GM12864 (cell line): ENCODE data around the gene MFSD2A.
"Not testable (repeated sequence)": the region's sequence is repeated elsewhere in the genome, so short reads cannot be mapped to it uniquely, and the experiment has no call there.

Experiments
- DNase-seq: peaks from one replicate; pipeline ENCODE4 v3.0.0-alpha.2; 2011; ENCODE audit warnings: low read depth
- H3K4me3 ChIP-seq: 2 replicates; pipeline ENCODE4 v1.5.1; 2011; ENCODE audit warnings: mild to moderate bottlenecking, low read depth, low read length, control low read depth
- TF ChIP-seq, protein P1 (sequence below): IDR thresholded peaks from 2 replicates; pipeline ENCODE4 v1.5.1; 2011; ENCODE audit warnings: low read depth, mild to moderate bottlenecking, moderate library complexity, low read length, control low read depth, inconsistent platforms; ENCODE audit errors: missing control alignments

MFSD2A gene

GRCh38 chr1:39980555-39981313, 25.8 kb downstream of the MFSD2A start:
- H3K4me3 ChIP-seq: no peak overlapping the region
- TF ChIP-seq, protein P1, sequence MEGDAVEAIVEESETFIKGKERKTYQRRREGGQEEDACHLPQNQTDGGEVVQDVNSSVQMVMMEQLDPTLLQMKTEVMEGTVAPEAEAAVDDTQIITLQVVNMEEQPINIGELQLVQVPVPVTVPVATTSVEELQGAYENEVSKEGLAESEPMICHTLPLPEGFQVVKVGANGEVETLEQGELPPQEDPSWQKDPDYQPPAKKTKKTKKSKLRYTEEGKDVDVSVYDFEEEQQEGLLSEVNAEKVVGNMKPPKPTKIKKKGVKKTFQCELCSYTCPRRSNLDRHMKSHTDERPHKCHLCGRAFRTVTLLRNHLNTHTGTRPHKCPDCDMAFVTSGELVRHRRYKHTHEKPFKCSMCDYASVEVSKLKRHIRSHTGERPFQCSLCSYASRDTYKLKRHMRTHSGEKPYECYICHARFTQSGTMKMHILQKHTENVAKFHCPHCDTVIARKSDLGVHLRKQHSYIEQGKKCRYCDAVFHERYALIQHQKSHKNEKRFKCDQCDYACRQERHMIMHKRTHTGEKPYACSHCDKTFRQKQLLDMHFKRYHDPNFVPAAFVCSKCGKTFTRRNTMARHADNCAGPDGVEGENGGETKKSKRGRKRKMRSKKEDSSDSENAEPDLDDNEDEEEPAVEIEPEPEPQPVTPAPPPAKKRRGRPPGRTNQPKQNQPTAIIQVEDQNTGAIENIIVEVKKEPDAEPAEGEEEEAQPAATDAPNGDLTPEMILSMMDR: no peak
- DNase-seq: no peak

GRCh38 chr1:39981385-39981784, 26.4 kb downstream of the MFSD2A start:
- TF ChIP-seq, protein P1: no peak
- no peak for DNase-seq
- H3K4me3 ChIP-seq: no peak overlapping the region

GRCh38 chr1:39981945-39982344, 27.0 kb downstream of the MFSD2A start:
- no peak for DNase-seq
- no peak overlapping the region for H3K4me3 ChIP-seq

GRCh38 chr1:39984480-39984879, 29.5 kb downstream of the MFSD2A start:
- DNase-seq, H3K4me3 ChIP-seq: not testable (repeated sequence)

More at GRCh38 chr1:39981945-39982344, 27.0 kb downstream of the MFSD2A start:
- TF ChIP-seq, protein P1: no peak

DNA sequence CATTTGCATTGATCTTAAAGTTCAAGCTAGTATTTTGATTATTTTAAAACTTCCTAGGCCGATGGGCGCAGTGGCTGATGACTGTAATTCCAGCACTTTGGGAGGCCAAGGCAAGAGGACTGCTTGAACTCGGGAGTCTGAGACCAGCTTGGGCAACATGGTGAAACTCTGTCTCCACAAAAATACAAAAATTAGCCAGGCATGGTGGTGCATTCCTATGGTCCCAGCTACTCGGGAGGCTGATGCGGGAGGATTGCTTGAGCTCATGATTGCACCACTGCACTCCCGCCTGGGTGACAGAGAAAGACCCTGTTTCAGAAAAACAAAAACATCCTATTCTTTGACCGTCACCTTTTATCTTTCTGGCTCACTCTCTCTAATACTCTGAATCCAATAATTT, 30.0 kb downstream of the MFSD2A start:
- no peak overlapping the region for H3K4me3 ChIP-seq
- no peak for DNase-seq
- TF ChIP-seq, protein P1: no peak

GRCh38 chr1:39987869-39988268, 32.9 kb downstream of the MFSD2A start:
- no peak for DNase-seq
- no peak overlapping the region for H3K4me3 ChIP-seq
- TF ChIP-seq, protein P1: no peak

DNA sequence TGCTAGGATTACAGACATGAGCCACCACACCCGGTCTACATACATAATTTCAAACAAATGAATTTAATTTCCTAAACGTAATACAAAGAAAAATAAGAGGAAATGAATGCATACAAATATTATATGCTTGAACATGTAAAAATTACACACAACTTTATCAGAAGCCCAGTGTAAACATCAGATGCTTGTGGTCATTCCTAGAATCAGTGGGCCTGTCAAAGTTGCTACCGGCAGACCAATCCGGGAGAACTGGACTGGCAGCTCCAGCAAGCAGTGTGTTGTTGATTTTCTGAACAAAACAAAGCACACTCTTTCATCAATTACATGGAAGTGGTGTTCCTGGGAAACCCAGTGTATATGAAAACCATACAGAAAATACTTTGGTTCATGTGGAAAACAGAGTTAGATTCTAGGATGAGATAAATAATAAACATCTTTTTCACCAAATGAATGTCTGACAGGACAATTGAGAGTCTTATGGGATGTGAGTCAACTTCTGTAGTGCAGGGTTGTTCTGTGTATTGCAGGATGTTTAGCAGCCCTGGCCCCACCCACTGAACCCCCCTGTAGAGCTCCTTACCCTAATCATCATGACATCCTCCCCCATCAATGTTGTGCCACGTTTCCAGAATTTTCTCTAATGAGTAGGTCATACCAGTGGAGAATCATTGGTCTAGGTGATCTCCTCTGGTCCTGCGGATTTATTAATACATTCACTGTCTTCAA, 33.8 kb downstream of the MFSD2A start:
- no peak for DNase-seq
- TF ChIP-seq, protein P1: no peak
- no peak overlapping the region for H3K4me3 ChIP-seq
